Fibroblast of lung (primary cell): Measurements from ENCODE around the gene CTXN2.

Experiments used
- CTCF ChIP-seq, 2 donors: IDR thresholded peaks in 1 of 2; conservative IDR thresholded peaks in 1 of 2; 1 replicate in 1 of 2; 2 replicates in 1 of 2; pipeline ENCODE4 v1.5.1; 2011 to 2012; ENCODE audit warnings: low read length in 2 of 2, control low read depth in 1 of 2, inconsistent platforms in 1 of 2, low read depth in 1 of 2, mild to moderate bottlenecking in 1 of 2
- EZH2 ChIP-seq: IDR thresholded peaks from 2 replicates; pipeline ENCODE4 v1.5.1; 2012; ENCODE audit warnings: low read length, control low read depth, mild to moderate bottlenecking; ENCODE audit errors: missing control alignments

DNA sequence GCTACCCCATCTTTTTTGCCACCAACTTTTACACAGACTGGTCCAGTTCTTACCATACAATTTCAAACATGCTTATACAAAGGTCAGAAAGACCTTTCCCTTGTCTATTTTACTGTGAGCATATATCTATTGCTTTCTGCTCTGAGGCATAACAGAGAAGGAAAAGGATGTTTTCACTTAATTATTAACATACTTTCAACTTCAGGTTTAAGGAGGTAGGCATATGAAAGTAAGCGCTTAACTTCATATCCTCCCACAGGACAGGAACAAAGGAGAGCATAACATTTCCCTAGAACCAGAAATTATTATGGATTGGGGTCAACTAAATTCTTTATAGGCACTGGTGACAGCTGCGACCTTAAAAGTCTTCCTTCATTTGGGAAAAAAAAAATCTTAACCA lies 14.5 kb upstream of the CTXN2 start:
- TF ChIP-seq EZH2: no peak
- no peak for TF ChIP-seq CTCF (conservative IDR thresholded peaks at IDR 0.05 in 1 of 2, IDR thresholded peaks at IDR 0.05 in 1 of 2; ENCODE audit: low read depth in 1 of 2, low read length in 2 of 2)
